AG09319 (cell line): ENCODE data around the gene ROBO1.

Experiments used
- DNase-seq: peaks from one replicate; pipeline ENCODE4 v3.0.0-alpha.2; 2010; ENCODE audit warnings: low read depth; ENCODE audit errors: extremely low read depth
- TF ChIP-seq, protein P1 (sequence below): IDR thresholded peaks from 2 replicates; pipeline ENCODE4 v1.5.1; 2011; ENCODE audit warnings: low read depth, mild to moderate bottlenecking, inconsistent platforms, low read length, moderate library complexity

The ROBO1 gene

GRCh38 chr3:78839693-78840092 lies 928.1 kb downstream of the ROBO1 start:
- TF ChIP-seq, protein P1, sequence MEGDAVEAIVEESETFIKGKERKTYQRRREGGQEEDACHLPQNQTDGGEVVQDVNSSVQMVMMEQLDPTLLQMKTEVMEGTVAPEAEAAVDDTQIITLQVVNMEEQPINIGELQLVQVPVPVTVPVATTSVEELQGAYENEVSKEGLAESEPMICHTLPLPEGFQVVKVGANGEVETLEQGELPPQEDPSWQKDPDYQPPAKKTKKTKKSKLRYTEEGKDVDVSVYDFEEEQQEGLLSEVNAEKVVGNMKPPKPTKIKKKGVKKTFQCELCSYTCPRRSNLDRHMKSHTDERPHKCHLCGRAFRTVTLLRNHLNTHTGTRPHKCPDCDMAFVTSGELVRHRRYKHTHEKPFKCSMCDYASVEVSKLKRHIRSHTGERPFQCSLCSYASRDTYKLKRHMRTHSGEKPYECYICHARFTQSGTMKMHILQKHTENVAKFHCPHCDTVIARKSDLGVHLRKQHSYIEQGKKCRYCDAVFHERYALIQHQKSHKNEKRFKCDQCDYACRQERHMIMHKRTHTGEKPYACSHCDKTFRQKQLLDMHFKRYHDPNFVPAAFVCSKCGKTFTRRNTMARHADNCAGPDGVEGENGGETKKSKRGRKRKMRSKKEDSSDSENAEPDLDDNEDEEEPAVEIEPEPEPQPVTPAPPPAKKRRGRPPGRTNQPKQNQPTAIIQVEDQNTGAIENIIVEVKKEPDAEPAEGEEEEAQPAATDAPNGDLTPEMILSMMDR = no peak
- DNase-seq = no peak

DNA sequence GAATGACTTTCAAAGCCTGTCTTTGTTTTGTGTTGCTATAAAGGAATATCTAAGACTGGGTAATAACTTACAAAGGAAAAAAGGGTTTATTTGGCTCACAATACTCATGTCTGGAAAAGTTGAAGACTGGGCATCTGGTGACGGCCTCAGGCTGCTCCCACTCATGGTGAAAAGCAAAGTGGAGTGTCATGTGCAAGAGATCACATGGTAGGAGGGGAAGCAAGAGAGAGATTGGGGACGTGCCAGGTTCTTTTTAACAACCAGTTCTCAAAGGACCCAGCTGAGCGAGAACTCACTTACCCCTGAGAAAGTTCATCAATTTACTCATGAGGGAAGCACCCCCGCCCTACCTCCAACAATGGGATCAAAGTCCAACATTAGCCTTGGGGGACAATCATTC lies 929.4 kb downstream of the ROBO1 start:
- DNase-seq = no peak
- TF ChIP-seq, protein P1 = no peak

DNA sequence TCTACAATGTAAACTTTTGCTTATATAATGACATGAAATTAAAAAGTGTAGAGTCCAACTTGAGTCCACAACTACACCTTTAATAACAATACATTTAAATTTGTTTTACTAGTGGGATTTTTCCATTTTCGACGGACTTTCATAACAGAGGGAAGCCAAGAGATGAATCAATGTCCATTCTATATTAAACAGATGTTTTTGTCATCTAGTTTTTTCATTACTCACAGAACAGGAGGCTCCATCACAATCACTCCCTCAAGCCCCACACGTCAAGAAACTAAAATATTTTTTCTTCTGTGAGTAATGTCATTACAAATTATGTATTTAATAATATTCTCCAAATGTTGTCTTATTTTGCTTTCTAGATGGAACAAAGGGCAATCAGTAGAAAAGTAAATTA lies 932.9 kb downstream of the ROBO1 start:
- TF ChIP-seq, protein P1 = no peak
- no peak for DNase-seq

GRCh38 chr3:78832785-78833204 lies 935.0 kb downstream of the ROBO1 start:
- DNase-seq = no peak
- TF ChIP-seq, protein P1 = no peak

DNA sequence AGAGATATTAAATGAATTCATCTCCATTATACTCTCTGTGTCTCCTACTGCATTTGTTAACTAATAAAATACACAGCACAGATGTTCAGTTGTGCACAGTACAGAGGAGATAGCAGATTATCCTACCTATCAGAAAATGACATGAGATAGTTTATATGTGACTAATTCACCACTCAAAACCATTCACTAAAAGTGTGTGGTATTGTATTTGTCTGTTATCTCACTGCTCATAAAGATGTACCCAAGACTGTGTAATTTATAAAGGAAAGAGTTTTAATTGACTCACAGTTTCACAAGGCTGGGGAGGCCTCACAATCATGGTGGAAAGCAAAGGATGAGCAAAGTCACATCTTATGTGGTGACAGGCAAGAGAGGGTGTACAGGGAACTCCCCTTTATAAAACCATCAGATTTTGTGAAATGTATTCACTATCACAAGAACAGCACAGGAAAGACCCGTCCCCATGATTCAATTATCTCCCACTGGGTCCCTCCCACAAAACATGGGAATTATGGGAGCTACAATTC lies 936.3 kb downstream of the ROBO1 start:
- TF ChIP-seq, protein P1 = no peak
- DNase-seq = no peak

DNA sequence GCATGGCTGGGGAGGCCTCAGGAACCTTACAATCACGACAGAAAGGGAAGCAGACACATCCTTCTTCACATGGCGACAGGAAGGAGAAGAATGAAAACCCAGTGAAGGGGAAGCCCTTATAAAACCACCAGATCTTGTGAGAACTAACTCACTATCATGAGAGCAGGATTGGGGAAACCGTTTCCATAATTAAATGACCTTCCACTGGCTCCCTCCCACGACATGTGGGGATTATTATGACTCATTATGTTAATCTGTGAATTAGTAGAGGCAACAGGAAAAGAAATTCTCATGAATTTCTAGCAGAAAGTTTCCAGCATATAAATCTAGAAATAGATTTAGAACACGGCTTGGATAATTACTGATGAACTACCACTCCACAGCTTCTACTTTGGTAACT lies 937.3 kb downstream of the ROBO1 start:
- no peak for DNase-seq
- TF ChIP-seq, protein P1 = no peak

DNA sequence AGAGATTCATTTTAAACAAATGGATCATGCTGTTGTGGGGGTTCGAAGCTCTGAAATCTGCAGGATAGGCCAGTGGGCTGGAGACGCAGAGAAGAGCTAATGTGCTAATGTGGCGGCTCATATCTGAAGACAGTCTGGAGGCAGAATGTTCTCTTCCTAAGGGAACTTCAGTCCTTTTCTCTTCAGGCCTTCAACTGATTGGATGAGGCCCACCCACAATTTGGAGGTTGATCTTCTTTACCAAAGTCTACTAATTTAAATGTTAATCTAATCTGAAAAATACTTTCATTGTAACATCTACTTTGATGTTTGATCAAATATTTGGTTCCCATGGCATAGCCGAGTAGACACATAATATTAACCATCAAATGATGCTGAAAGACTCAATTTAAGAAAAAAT lies 940.2 kb downstream of the ROBO1 start:
- no peak for DNase-seq
- TF ChIP-seq, protein P1 = no peak
